Measurements from ENCODE around the gene FHIT.
"Not testable (repeated sequence)": the region's sequence is repeated elsewhere in the genome, so short reads cannot be mapped to it uniquely, and the experiment has no call there.

Gene FHIT

GRCh38 chr3:59981377-59981776 lies 1269.9 kb downstream of the FHIT start:
- DNase-seq (ENCODE audit: low read depth in 1 of 2, low spot score in 1 of 2) = no peak

DNA sequence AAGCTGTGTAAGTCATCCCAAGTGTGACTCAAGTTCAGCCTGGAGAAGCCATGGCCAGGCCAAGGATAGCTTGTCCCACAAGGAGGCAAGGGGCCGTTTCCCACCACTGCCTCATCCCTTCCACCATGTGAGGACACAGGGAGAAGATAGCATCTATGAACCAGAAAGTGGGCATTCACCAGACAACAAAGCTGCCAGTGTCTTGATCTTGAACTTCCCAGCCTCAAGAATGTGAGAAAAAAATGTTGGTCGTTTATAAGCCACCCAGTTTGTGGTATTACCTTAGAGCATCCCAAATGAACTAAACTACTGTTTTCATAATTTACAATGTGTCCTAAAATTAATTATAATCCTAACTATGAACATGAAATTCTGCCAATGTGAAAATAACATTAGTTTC lies 1270.7 kb downstream of the FHIT start:
- DNase-seq (ENCODE audit: low read depth in 1 of 2, low spot score in 1 of 2) = no peak

GRCh38 chr3:59979542-59979941 lies 1271.7 kb downstream of the FHIT start:
- no peak for DNase-seq (ENCODE audit: low read depth in 1 of 2, low spot score in 1 of 2)

- no peak for DNase-seq (ENCODE audit: low read depth in 1 of 2, low spot score in 1 of 2)
Measured at GRCh38 chr3:59978979-59979378, 1272.3 kb downstream of the FHIT start.

GRCh38 chr3:59970796-59971195 lies 1280.5 kb downstream of the FHIT start:
- no peak for DNase-seq (ENCODE audit: low read depth in 1 of 2, low spot score in 1 of 2)

GRCh38 chr3:59970376-59970775 lies 1280.9 kb downstream of the FHIT start:
- DNase-seq (ENCODE audit: low read depth in 1 of 2, low spot score in 1 of 2) = no peak

DNA sequence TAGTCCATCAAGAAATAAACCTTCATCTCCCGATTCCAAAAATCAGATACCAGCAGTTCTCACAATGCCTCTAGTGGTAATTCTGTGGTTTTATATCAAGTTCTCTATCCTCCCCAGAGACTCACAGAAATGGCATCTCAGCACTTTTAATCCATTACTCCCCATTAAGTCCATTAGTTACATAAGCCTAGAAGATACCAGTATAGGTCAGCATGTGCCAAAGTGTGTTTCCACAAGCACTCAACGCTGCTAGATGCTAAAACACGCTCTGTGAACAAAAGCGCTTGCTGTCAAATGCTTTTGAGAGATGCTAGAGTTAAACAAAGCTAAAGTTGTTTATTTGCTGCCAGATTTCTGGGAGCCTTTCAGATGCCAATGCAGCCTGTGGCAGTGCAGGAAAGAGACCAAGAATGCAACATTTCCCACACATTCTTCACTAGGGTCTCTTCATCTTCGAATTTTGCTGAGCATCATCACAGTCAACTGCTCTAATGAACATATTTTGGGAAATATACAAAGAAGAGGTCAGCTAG lies 1282.7 kb downstream of the FHIT start:
- no peak for DNase-seq (ENCODE audit: low read depth in 1 of 2, low spot score in 1 of 2)

GRCh38 chr3:59963676-59964075 lies 1287.6 kb downstream of the FHIT start:
- DNase-seq (ENCODE audit: low read depth in 1 of 2, low spot score in 1 of 2) = no peak

- no peak for DNase-seq (ENCODE audit: low read depth in 1 of 2, low spot score in 1 of 2)
Measured at GRCh38 chr3:59957150-59957549, 1294.1 kb downstream of the FHIT start.

GRCh38 chr3:59953104-59953503 lies 1298.1 kb downstream of the FHIT start:
- DNase-seq (ENCODE audit: low read depth in 1 of 2, low spot score in 1 of 2) = no peak

DNA sequence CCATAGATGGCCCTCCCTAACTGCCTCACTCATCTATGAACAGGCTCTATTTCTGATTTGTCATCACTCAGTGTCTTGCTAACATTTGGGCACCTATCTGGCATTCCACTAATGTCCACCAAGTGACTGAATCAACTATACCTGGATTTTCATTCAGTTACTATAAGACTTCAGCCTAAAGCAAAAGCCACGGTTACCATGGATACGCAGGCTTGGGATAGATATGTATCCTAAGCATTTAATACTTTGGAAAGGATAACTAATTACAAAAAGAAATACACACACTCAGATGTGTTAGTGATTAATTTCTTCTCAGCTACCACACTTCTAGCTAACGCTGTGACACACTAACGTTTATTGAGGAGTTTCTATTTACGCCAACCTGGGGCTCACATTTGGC lies 1301.9 kb downstream of the FHIT start:
- DNase-seq (ENCODE audit: low read depth in 1 of 2, low spot score in 1 of 2) = no peak

DNA sequence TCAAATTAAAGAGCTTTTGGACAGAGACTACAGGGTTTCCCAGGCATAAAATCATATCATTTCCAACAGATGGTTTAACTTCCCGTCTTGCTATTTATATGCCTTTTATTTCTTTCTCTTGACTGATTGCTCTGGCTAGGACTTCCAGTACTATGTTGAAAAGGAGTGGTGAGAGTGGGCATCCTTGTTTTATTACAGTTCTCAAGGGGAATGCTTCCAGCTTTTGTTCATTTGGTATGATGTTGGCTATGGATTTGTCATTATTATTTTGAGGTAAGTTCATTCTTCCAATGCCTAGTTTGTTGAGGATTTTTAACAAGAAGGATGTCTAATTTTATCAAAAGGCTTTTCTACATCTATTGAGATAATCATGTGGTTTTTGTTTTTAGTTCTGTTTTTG lies 1304.9 kb downstream of the FHIT start:
- DNase-seq (ENCODE audit: low read depth in 1 of 2, low spot score in 1 of 2) = no peak

GRCh38 chr3:59940718-59941117 lies 1310.5 kb downstream of the FHIT start:
- no peak for DNase-seq (ENCODE audit: low read depth in 1 of 2, low spot score in 1 of 2)

GRCh38 chr3:59939826-59940426 lies 1311.3 kb downstream of the FHIT start:
- no peak for DNase-seq (ENCODE audit: low read depth in 1 of 2, low spot score in 1 of 2)

- no peak for DNase-seq (ENCODE audit: low read depth in 1 of 2, low spot score in 1 of 2)
Measured at GRCh38 chr3:59938828-59939227, 1312.4 kb downstream of the FHIT start.

DNA sequence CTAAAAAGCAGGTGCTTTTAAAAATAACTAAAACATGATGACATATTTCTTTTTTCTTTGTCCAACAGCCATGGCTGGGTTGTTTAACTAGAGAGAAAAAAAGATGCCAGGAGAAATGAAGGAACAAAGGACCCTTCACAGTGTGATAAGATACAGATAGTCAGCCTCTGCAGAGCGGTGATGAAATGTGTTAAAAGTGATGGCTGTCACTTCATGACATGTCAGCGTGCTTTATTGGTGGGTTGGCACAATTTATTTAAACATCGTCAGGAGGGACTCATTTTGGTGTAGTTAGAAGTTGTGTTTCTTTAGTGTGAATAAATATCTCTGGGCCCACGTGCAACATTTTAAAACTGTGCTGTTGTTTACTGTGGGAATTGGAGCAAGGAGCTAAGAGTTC lies 1314.1 kb downstream of the FHIT start:
- no peak for DNase-seq (ENCODE audit: low read depth in 1 of 2, low spot score in 1 of 2)

- DNase-seq (ENCODE audit: low read depth in 1 of 2, low spot score in 1 of 2) = no peak
Measured at GRCh38 chr3:59936472-59936871, 1314.8 kb downstream of the FHIT start.

DNA sequence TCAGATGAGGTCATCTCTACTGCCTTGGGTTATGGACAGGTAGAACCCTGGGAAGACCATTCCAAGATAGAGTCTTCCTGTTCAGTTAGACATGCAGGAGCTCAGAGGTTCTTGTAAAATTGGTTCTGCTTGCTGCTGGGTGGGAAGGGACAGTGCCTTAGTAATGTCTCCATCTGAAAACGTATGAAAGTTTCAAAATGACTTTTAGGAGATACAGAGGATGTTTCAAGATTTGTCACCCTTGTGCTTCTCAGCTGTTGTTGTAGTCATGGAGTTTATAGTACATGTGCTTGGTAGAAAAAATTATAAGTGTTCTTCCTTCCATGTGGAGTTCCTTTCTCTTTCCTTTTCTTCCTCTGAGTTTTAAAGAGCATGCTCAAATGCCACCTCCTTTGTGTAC lies 1316.2 kb downstream of the FHIT start:
- no peak for DNase-seq (ENCODE audit: low read depth in 1 of 2, low spot score in 1 of 2)

DNA sequence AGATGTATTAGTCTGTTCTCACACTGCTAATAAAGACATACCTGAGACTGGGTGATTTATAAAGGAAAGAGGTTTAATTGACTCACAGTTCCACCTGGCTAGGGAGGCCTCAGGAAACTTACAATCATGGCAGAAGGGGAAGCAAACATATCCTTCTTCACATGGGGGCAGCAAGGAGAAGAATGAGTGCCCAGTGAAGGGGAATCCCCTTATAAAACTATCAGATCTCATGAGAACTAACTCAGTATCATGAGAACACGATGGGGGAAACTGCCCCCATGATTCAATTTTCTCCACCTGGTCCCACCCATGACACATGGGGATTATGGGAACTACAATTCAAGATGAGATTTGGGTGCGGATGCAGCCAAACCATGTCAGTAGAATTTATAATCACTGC lies 1316.7 kb downstream of the FHIT start:
- DNase-seq (ENCODE audit: low read depth in 1 of 2, low spot score in 1 of 2) = not testable (repeated sequence)

GRCh38 chr3:59930170-59930569 lies 1321.1 kb downstream of the FHIT start:
- no peak for DNase-seq (ENCODE audit: low read depth in 1 of 2, low spot score in 1 of 2)

DNA sequence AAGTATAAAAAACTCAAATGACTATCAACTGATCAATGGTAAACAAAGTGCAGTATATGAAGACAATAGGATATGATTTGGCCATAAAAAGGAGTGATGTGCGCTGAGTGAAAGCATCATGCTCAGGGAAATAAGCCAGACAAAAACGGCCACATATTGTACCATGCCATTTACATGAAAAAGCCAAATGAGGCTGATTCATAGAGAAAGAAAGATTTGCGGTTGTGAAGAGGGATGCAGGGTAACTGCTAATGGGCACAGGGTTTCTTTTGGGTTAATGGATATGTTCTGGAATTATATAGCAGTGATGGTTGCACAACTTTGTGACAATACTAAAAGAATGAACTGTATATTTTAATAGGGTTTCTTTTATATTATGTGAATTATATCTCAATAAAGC lies 1324.2 kb downstream of the FHIT start:
- DNase-seq (ENCODE audit: low read depth in 1 of 2, low spot score in 1 of 2) = no peak

GRCh38 chr3:59925946-59926345 lies 1325.3 kb downstream of the FHIT start:
- no peak for DNase-seq (ENCODE audit: low read depth in 1 of 2, low spot score in 1 of 2)

- DNase-seq (ENCODE audit: low read depth in 1 of 2, low spot score in 1 of 2) = no peak
Measured at GRCh38 chr3:59922192-59922591, 1329.1 kb downstream of the FHIT start.

Data from activated T-helper 1 cell treated with anti-CD3 and anti-CD28 coated beads, Interleukin-2, amount 50 U/mL, for 16 hours (primary cell).